HG03025 (cell line): ENCODE results near the gene CACNG4.

ENCODE experiments used
- ATAC-seq: cut with Tn5 transposase; IDR thresholded peaks from one replicate; pipeline ENCODE4 v1.9.1; 2021; ENCODE audit warnings: mild to moderate bottlenecking, moderate library complexity; ENCODE audit not compliant: unreplicated experiment, low FRiP score

The CACNG4 gene

GRCh38 chr17:66981983-66982508 lies 17.5 kb downstream of the CACNG4 start:
- ATAC-seq, result no peak

- no peak for ATAC-seq
These were observed 19.0 kb downstream of the CACNG4 start for GRCh38 chr17:66983414-66984021.

GRCh38 chr17:66984730-66985129 lies 20.2 kb downstream of the CACNG4 start:
- ATAC-seq, result no peak

GRCh38 chr17:66985338-66986237 lies 21.1 kb downstream of the CACNG4 start:
- no peak for ATAC-seq

GRCh38 chr17:66986659-66987058 lies 22.2 kb downstream of the CACNG4 start:
- no peak for ATAC-seq

- no peak for ATAC-seq
These were observed 22.6 kb downstream of the CACNG4 start for GRCh38 chr17:66987059-66987616.

- no peak for ATAC-seq
These were observed 23.7 kb downstream of the CACNG4 start for GRCh38 chr17:66988069-66988798.

- no peak for ATAC-seq
These were observed 24.6 kb downstream of the CACNG4 start for GRCh38 chr17:66989076-66989475.

GRCh38 chr17:66989579-66989978 lies 25.1 kb downstream of the CACNG4 start:
- ATAC-seq, result no peak

- ATAC-seq, result no peak
These were observed 25.5 kb downstream of the CACNG4 start for GRCh38 chr17:66990047-66990446.

GRCh38 chr17:66992911-66993442 lies 28.5 kb downstream of the CACNG4 start:
- ATAC-seq, result no peak

- no peak for ATAC-seq
These were observed 29.9 kb downstream of the CACNG4 start for GRCh38 chr17:66994361-66994760.

GRCh38 chr17:66994930-66995535 lies 30.5 kb downstream of the CACNG4 start:
- ATAC-seq, result no peak

- ATAC-seq, result no peak
These were observed 31.4 kb downstream of the CACNG4 start for GRCh38 chr17:66995944-66996343.

GRCh38 chr17:66996926-66997325 lies 32.4 kb downstream of the CACNG4 start:
- ATAC-seq, result no peak

- no peak for ATAC-seq
These were observed 38.7 kb downstream of the CACNG4 start for GRCh38 chr17:67003231-67003630.

- ATAC-seq, result no peak
These were observed 39.7 kb downstream of the CACNG4 start for GRCh38 chr17:67004181-67004580.

GRCh38 chr17:67007266-67007665 lies 42.8 kb downstream of the CACNG4 start:
- ATAC-seq, result no peak

- ATAC-seq, result no peak
These were observed 43.6 kb downstream of the CACNG4 start for GRCh38 chr17:67008101-67008500.
